ENCODE measurements around the gene KLHL29. TPM values are rescaled to one million over a fixed set of nuclear protein-coding genes. Genes with fewer than 3 reads are reported as not detected.

The KLHL29 gene
- total RNA-seq, 1 experiment from 2014 or later: 2.4 TPM

- H3K18ac ChIP-seq (ENCODE audit: insufficient read length, low read depth, low read length): no peak overlapping the region
- Mint-ChIP-seq H3K4me1 (peaks cover 20 to 24% of the 10 kb centered on the region in 2 experiments), H3K9me3 (peaks cover 4 to 8% of the 10 kb centered on the region in 2 experiments; a peak in 2 of 5 replicates), H3K27me3 (ENCODE audit: low read depth) (no peaks in the 10 kb centered on the region), H3K27ac (no peak overlapping the region), H3K4me3 (no peak overlapping the region), H3K36me3 (ENCODE audit: insufficient read depth in 1 of 3, low read depth in 3 of 3) (peaks cover 6 to 13% (median 8%) of the 10 kb centered on the region in 3 experiments; a peak in 6 of 7 replicates)
- no peaks in the 10 kb centered on the region for H3K23me2 ChIP-seq (ENCODE audit: insufficient read length, low read depth, low read length, poor library complexity, severe bottlenecking)
- H2BK20ac ChIP-seq (ENCODE audit: low read depth, low read length, poor library complexity, severe bottlenecking): no peak overlapping the region
- no peak overlapping the region for H2BK15ac ChIP-seq (ENCODE audit: low read depth, low read length)
- H3T11ph ChIP-seq (ENCODE audit: low read length): no peak overlapping the region
- H2BK5ac ChIP-seq (ENCODE audit: insufficient read length, low read length): no peak overlapping the region
- H4K20me1 ChIP-seq (ENCODE audit: control insufficient read depth, insufficient read depth, insufficient read length): no peaks in the 10 kb centered on the region
- no peak overlapping the region for H3K27ac ChIP-seq (ENCODE audit: insufficient read length, low read depth, low read length)
- no peak for DNase-seq
- no peak overlapping the region for H2AK5ac ChIP-seq (ENCODE audit: insufficient read length, low read length)
- no peaks in the 10 kb centered on the region for H3K79me2 ChIP-seq (ENCODE audit: insufficient read depth, low read length)
- H4K91ac ChIP-seq (ENCODE audit: insufficient read length, low read depth, low read length): no peak overlapping the region
- no peaks in the 10 kb centered on the region for H3K4me1 ChIP-seq (ENCODE audit: insufficient read depth, low read length)
- no peak overlapping the region; the same call in 1 of the 2 replicates for H3K14ac ChIP-seq (ENCODE audit: insufficient read depth, low read length)
- H4K5ac ChIP-seq (ENCODE audit: insufficient read length, low read depth, low read length): no peak overlapping the region
- H3K27me3 ChIP-seq (ENCODE audit: insufficient read depth, low read length): no peaks in the 10 kb centered on the region
- no peak overlapping the region for H2BK12ac ChIP-seq (ENCODE audit: insufficient read length, low read depth, low read length)
- no peak overlapping the region for H3K56ac ChIP-seq (ENCODE audit: insufficient read length, low read depth, low read length)
- no peaks in the 10 kb centered on the region for H3K79me1 ChIP-seq (ENCODE audit: insufficient read depth, low read depth, low read length, poor library complexity, severe bottlenecking)
- no CpG with 5 or more reads among the region's 9 CpGs for WGBS (ENCODE audit: extremely low coverage, insufficient read length, low lambda C conversion rate)
- no peaks in the 10 kb centered on the region for H3K9me3 ChIP-seq (ENCODE audit: control insufficient read depth, low read depth, low read length)
- no peak overlapping the region for H2AFZ ChIP-seq (ENCODE audit: low read length)
- H3K4ac ChIP-seq (ENCODE audit: low read depth, low read length): no peak overlapping the region
- TF ChIP-seq, protein P1, sequence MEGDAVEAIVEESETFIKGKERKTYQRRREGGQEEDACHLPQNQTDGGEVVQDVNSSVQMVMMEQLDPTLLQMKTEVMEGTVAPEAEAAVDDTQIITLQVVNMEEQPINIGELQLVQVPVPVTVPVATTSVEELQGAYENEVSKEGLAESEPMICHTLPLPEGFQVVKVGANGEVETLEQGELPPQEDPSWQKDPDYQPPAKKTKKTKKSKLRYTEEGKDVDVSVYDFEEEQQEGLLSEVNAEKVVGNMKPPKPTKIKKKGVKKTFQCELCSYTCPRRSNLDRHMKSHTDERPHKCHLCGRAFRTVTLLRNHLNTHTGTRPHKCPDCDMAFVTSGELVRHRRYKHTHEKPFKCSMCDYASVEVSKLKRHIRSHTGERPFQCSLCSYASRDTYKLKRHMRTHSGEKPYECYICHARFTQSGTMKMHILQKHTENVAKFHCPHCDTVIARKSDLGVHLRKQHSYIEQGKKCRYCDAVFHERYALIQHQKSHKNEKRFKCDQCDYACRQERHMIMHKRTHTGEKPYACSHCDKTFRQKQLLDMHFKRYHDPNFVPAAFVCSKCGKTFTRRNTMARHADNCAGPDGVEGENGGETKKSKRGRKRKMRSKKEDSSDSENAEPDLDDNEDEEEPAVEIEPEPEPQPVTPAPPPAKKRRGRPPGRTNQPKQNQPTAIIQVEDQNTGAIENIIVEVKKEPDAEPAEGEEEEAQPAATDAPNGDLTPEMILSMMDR (conservative IDR thresholded peaks at IDR 0.05): no peak
- no peak overlapping the region for H4K8ac ChIP-seq (replicated peaks; ENCODE audit: insufficient read length, low read depth, low read length)
- no peak overlapping the region for H3K9ac ChIP-seq (ENCODE audit: extremely low read depth, insufficient read length, low read length)
- no peak overlapping the region for H2BK120ac ChIP-seq (ENCODE audit: low read depth, low read length, poor library complexity, severe bottlenecking)
- H3K23ac ChIP-seq (ENCODE audit: insufficient read length, low read depth, low read length): no peak overlapping the region
- H3K4me2 ChIP-seq (ENCODE audit: insufficient read depth, insufficient read length, low read length): no peak overlapping the region
These were observed 255.7 kb downstream of the KLHL29 start for GRCh38 chr2:23640711-23641110.
